GM23338 (cell line): ENCODE results near the gene LANCL3. TPM values are rescaled to one million over a fixed set of nuclear protein-coding genes. Genes with fewer than 3 reads are reported as not detected.

Experiments used
- ATAC-seq: fragments of 200-7000 bp; cut with Tn5 transposase; 3 replicates; pipeline ENCODE4 v1.9.1; 2020
- DNase-seq: peaks from one replicate; pipeline ENCODE4 v3.0.0-alpha.2; 2015; ENCODE audit warnings: low spot score
- H2AFZ ChIP-seq: fragments of 200-600 bp; sonication (generic); 2 replicates; pipeline ENCODE4 v1.8.0; 2016; ENCODE audit warnings: antibody characterized with exemption, mild to moderate bottlenecking, moderate library complexity
- H3F3A ChIP-seq: fragments of 200-600 bp; sonication (generic); replicated peaks from 2 replicates; pipeline ENCODE4 v1.8.0; 2017; ENCODE audit warnings: antibody characterized with exemption, mixed run types, low read depth
- H3K27ac ChIP-seq: fragments of 200-600 bp; sonication (generic); 2 replicates; pipeline ENCODE4 v1.6.1; 2016; ENCODE audit warnings: low read depth
- H3K27me3 ChIP-seq: fragments of 200-600 bp; sonication (generic); 2 replicates; pipeline ENCODE4 v1.8.0; 2016; ENCODE audit warnings: mild to moderate bottlenecking, mixed run types, moderate library complexity; ENCODE audit not compliant: insufficient read depth
- H3K36me3 ChIP-seq: fragments of 200-600 bp; sonication (generic); 2 replicates; pipeline ENCODE4 v1.8.0; 2016; ENCODE audit warnings: mild to moderate bottlenecking; ENCODE audit not compliant: insufficient read depth
- H3K4me1 ChIP-seq: fragments of 200-600 bp; sonication (generic); 2 replicates; pipeline ENCODE4 v1.8.0; 2016; ENCODE audit warnings: mild to moderate bottlenecking, moderate library complexity; ENCODE audit not compliant: insufficient read depth
- H3K4me2 ChIP-seq: fragments of 200-600 bp; sonication (generic); 2 replicates; pipeline ENCODE4 v1.7.1; 2017; ENCODE audit warnings: mixed run types
- H3K4me3 ChIP-seq: fragments of 200-600 bp; sonication (generic); 2 replicates; pipeline ENCODE4 v1.6.1; 2016; ENCODE audit warnings: mixed run types
- H3K79me2 ChIP-seq: fragments of 200-600 bp; sonication (generic); replicated peaks from 2 replicates; pipeline ENCODE4 v1.8.0; 2017; ENCODE audit warnings: mild to moderate bottlenecking; ENCODE audit not compliant: insufficient read depth
- H3K9me2 ChIP-seq: fragments of 200-600 bp; sonication (generic); 2 replicates; pipeline ENCODE4 v1.8.0; 2017; ENCODE audit not compliant: insufficient read depth
- H4K20me1 ChIP-seq: fragments of 200-600 bp; sonication (generic); replicated peaks from 2 replicates; pipeline ENCODE4 v1.8.0; 2017; ENCODE audit warnings: mild to moderate bottlenecking; ENCODE audit not compliant: insufficient read depth
- H3K27ac Mint-ChIP-seq: 2 replicates; pipeline ENCODE4 v1.8.0; 2020; ENCODE audit warnings: inconsistent platforms, mild to moderate bottlenecking, moderate library complexity, mixed read lengths
- H3K27me3 Mint-ChIP-seq: 3 replicates; pipeline ENCODE4 v1.8.0; 2022; ENCODE audit warnings: low read depth, mild to moderate bottlenecking, moderate library complexity, mixed read lengths, inconsistent platforms; ENCODE audit not compliant: insufficient read depth, poor library complexity
- H3K36me3 Mint-ChIP-seq: 3 replicates; pipeline ENCODE4 v1.8.0; 2021; ENCODE audit warnings: low read depth, mild to moderate bottlenecking, inconsistent platforms, moderate library complexity, mixed read lengths
- H3K4me1 Mint-ChIP-seq: 3 replicates; pipeline ENCODE4 v1.8.0; 2020; ENCODE audit warnings: mild to moderate bottlenecking, inconsistent platforms, mixed read lengths
- H3K4me3 Mint-ChIP-seq: 3 replicates; pipeline ENCODE4 v1.8.0; 2021; ENCODE audit warnings: moderate library complexity, mild to moderate bottlenecking, inconsistent platforms, mixed read lengths
- H3K9me3 Mint-ChIP-seq: 3 replicates; pipeline ENCODE4 v1.8.0; 2020; ENCODE audit warnings: moderate library complexity, mild to moderate bottlenecking, inconsistent platforms, mixed read lengths
- CREB1 ChIP-seq: fragments of 250-450 bp; sonication (Bioruptor Pico); IDR thresholded peaks from 2 replicates; pipeline ENCODE4 v1.5.0; 2020; ENCODE audit warnings: low read depth, mild to moderate bottlenecking, moderate library complexity
- CTCF ChIP-seq, 2 experiments: fragments of 200-600 bp in 1 of 2; sonication (generic) in 1 of 2; conservative IDR thresholded peaks; 2 replicates each; pipeline versions ENCODE4 v1.5.1 to v1.6.1; 2016 to 2017; ENCODE audit warnings: antibody characterized with exemption in 2 of 2, low read depth in 2 of 2, mild to moderate bottlenecking in 2 of 2, moderate library complexity in 1 of 2
- EZH2 ChIP-seq: fragments of 200-600 bp; sonication (generic); IDR thresholded peaks from one replicate; pipeline ENCODE4 v1.8.0; 2017; ENCODE audit warnings: antibody characterized with exemption, mild to moderate bottlenecking, low read depth; ENCODE audit not compliant: unreplicated experiment
- EZH2phosphoT487 ChIP-seq: fragments of 200-600 bp; sonication (generic); IDR thresholded peaks from one replicate; pipeline ENCODE4 v1.8.1; 2018; ENCODE audit warnings: antibody characterized with exemption; ENCODE audit not compliant: unreplicated experiment
- JUNB ChIP-seq: IDR thresholded peaks from one replicate; pipeline ENCODE4 v1.6.1; 2016; ENCODE audit warnings: antibody characterized with exemption; ENCODE audit not compliant: unreplicated experiment
- NANOG ChIP-seq: IDR thresholded peaks from 2 replicates; pipeline ENCODE4 v1.6.1; 2016; ENCODE audit warnings: antibody characterized with exemption, borderline replicate concordance
- POLR2AphosphoS5 ChIP-seq: IDR thresholded peaks from 2 replicates; pipeline ENCODE4 v1.6.1; 2016; ENCODE audit warnings: antibody characterized with exemption, low read depth
- REST ChIP-seq: IDR thresholded peaks from one replicate; pipeline ENCODE4 v1.6.1; 2018; ENCODE audit warnings: antibody characterized with exemption; ENCODE audit not compliant: unreplicated experiment
- STAT1 ChIP-seq: IDR thresholded peaks from one replicate; pipeline ENCODE4 v1.6.1; 2016; ENCODE audit warnings: antibody characterized with exemption; ENCODE audit not compliant: unreplicated experiment
- ZNF114 ChIP-seq: fragments of 250-450 bp; sonication (Bioruptor Pico); IDR thresholded peaks from 2 replicates; pipeline ENCODE4 v1.5.0; 2020; ENCODE audit warnings: mild to moderate bottlenecking, moderate library complexity
- ZNF331 ChIP-seq: fragments of 250-450 bp; sonication (Bioruptor Pico); IDR thresholded peaks from 2 replicates; pipeline ENCODE4 v1.5.0; 2020; ENCODE audit warnings: low read depth, mild to moderate bottlenecking, moderate library complexity
- ZNF462 ChIP-seq: fragments of 250-450 bp; sonication (Bioruptor Pico); IDR thresholded peaks from 2 replicates; pipeline ENCODE4 v1.5.0; 2020; ENCODE audit warnings: mild to moderate bottlenecking, moderate library complexity
- polyA plus RNA-seq: library from polyadenylated mRNA; unstranded; fragments of >200 nt; fragmentation: Nextera tagmentation; extraction: Ambion mirVana; gene quantifications from 2 replicates; pipeline ENCODE4 v1.2.1, GENCODE V29; 2016
- total RNA-seq: library from RNA; depleted of rRNA; stranded (reverse); fragments of >200 nt; shearing (Covaris generic); gene quantifications from 2 replicates; pipeline ENCODE4 v1.2.3, GENCODE V29; 2014
- TF ChIP-seq, protein P1 (sequence below): IDR thresholded peaks from 2 replicates; pipeline ENCODE4 v1.6.1; 2016; ENCODE audit warnings: antibody characterized with exemption

The LANCL3 gene
- total and polyA plus RNA-seq, 2 experiments from 2014 or later = 0.11 to 1.8 TPM

DNA sequence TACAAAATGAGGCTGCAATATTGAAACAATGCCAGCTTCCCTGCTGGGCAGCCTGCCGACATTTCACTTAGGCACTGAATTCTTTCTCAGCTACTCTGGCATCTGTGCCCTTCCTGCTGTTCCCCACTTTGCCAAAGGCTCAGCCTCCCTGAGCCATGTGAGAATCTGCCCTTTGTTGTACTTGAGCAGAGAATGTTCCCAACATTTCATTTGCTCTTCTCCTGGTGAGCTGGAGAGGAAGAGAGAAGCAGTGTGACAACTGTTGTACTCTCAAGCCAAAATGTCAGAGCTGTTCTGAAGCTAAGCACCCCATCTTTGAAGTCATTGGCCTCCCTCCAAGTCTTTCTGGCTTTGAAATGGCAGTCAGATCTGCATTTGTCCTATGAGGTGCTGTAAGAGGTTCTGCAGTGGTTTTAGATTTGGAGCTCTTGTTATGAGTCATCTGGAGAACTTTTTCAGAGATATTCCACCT is 32.5 kb downstream of the LANCL3 start:
- H3K4me1 Mint-ChIP-seq = peaks cover 18% of the 10 kb centered on the region; the same call in 2 of the 3 replicates
- Histone ChIP-seq H3K4me3 (no peak overlapping the region), H3K27me3 (no peaks in the 10 kb centered on the region), H3K27ac (no peak overlapping the region), H3K79me2 (no peaks in the 10 kb centered on the region), H3K36me3 (no peaks in the 10 kb centered on the region), H2AFZ (no peak overlapping the region), H3F3A (no peaks in the 10 kb centered on the region), H3K4me1 (peaks cover 6% of the 10 kb centered on the region; the same call in 1 of the 2 replicates), H3K9me2 (no peaks in the 10 kb centered on the region), H3K4me2 (no peak overlapping the region), H4K20me1 (no peaks in the 10 kb centered on the region)
- no peaks in the 10 kb centered on the region for H3K36me3 Mint-ChIP-seq
- ATAC-seq (no peak), DNase-seq (no peak)
- no peak overlapping the region for H3K4me3 Mint-ChIP-seq
- TF ChIP-seq STAT1 (no peak), ZNF331 (CRISPR knock-in tag) (no peak), CTCF (conservative IDR thresholded peaks at IDR 0.05; ENCODE audit: low read depth in 2 of 2) (no peak), EZH2phosphoT487 (no peak), REST (no peak), CREB1 (no peak), EZH2 (no peak), ZNF462 (CRISPR knock-in tag) (no peak), ZNF114 (CRISPR knock-in tag) (no peak), POLR2AphosphoS5 (no peak), JUNB (no peak), NANOG (no peak)
- TF ChIP-seq, protein P1, sequence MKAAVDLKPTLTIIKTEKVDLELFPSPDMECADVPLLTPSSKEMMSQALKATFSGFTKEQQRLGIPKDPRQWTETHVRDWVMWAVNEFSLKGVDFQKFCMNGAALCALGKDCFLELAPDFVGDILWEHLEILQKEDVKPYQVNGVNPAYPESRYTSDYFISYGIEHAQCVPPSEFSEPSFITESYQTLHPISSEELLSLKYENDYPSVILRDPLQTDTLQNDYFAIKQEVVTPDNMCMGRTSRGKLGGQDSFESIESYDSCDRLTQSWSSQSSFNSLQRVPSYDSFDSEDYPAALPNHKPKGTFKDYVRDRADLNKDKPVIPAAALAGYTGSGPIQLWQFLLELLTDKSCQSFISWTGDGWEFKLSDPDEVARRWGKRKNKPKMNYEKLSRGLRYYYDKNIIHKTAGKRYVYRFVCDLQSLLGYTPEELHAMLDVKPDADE = no peak
- no peaks in the 10 kb centered on the region for H3K9me3 Mint-ChIP-seq
- H3K27ac Mint-ChIP-seq = no peak overlapping the region
- peaks cover 2% of the 10 kb centered on the region for H3K27me3 Mint-ChIP-seq
